HG03097 (cell line): Measurements from ENCODE around the gene CFAP45.
"Not testable (repeated sequence)": the region's sequence is repeated elsewhere in the genome, so short reads cannot be mapped to it uniquely, and the experiment has no call there.

Experiments
- ATAC-seq: cut with Tn5 transposase; IDR thresholded peaks from one replicate; pipeline ENCODE4 v1.9.1; 2021; ENCODE audit not compliant: unreplicated experiment, low FRiP score

Gene CFAP45

GRCh38 chr1:159908031-159908940 is 8.3 kb upstream of the CFAP45 start:
- ATAC-seq = no peak

DNA sequence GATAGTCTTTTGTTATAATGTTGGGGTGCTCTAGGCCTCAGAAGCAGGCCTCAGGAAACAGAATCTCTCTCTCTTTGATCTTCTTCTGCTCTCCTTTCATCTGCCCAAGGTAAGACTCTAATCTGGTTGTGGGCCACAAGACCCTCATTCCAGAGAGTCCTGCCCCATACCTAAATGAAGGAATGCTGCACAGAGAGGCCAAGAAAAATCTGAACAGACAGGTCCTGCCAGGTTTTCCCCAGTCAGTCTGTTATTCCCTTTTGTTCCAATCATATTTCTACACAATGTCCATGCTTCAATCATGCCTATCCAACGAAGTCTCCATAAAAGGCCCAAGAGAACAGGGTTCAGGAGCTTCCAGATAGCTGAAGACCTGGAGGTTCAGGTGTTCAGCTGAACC is 7.0 kb upstream of the CFAP45 start:
- no peak for ATAC-seq

DNA sequence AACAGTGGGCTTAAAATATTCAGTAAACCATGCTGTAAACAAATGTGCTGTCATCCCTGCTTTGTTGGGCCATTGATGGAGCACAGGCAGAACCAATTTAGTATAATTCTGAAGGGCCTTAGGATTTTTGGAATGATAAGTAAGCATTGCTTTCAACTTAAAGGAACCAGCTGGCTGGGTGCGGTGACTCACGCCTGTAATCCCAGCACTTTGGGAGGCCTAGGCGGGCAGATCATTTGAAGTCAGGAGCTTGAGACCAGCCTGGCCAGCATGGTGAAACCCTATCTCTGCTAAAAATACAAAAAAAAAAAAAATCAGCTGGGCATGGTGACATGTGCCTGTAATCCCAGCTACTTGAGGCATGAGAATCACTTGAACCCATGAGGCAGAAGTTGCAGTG is 4.1 kb upstream of the CFAP45 start:
- ATAC-seq = not testable (repeated sequence)

DNA sequence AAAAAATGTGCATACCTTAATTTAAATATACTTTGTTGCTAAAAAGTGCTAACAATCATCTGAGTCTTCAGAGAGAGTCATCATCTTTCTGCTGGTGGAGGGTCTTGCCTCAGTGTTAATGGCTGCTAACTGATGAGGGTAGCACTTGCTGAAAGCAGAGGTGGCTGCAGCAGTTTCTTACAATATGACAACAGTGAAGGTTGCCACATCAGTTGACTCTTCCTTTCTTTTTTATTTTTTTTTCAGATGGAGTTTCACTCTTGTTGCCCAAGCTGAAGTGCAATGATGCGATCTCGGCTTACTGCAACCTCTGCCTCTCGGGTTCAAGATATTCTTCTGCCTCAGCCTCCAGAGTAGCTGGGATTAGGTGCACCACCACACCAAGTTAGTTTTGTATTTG is 2.6 kb upstream of the CFAP45 start:
- no peak for ATAC-seq

DNA sequence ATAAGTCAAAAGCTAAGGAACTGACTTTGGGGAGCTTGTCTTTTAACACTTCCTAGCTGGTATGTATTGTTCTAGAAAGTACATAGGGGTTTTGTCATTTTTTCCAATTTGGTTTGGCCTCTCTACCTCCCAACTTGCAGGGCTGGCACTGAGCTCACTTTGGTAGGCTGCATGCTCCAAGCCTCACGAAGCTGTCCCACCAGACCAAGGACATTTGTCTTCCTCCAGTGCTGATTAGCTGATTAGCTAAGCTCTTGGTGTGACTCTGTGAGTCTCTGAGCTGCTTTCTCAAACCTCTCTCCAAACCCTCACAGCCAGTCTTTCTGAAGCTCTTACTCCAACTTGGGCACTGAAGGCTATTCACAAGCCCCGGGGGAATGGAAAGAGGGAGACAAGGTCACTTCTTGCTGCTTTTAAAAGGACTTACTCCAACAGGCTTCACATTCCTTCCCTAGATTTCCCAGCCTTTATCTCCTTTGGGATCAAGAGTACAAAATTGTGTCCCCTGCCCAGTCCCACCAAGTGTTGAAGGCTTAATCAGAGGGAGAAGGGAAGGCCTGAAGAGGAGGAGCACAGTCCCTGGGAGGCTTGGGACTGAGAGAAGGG is 893 bp upstream of the CFAP45 start:
- no peak for ATAC-seq

- ATAC-seq = not testable (repeated sequence)
Measured at GRCh38 chr1:159899634-159900033, 331 bp downstream of the CFAP45 start.

DNA sequence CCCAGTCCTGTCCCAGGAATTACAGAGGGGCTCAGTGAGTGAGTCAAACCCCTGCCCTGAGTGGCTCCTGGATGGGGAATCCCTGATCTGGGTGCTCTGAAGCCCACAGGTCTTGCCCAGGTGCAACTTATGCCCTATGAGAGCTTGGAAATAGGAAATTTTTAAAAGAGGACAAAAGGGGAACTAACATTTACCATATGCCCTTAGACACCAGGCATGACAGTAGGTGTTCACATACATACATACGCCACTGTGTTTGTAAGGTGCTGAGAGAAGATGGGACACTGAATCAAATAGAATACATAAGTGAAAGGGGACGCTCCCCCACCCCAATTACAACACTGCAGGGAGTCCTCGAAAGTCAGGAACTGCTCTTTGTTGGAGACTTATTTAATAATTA is 1.4 kb downstream of the CFAP45 start:
- no peak for ATAC-seq

GRCh38 chr1:159897962-159898361 is 2.0 kb downstream of the CFAP45 start:
- ATAC-seq = no peak

DNA sequence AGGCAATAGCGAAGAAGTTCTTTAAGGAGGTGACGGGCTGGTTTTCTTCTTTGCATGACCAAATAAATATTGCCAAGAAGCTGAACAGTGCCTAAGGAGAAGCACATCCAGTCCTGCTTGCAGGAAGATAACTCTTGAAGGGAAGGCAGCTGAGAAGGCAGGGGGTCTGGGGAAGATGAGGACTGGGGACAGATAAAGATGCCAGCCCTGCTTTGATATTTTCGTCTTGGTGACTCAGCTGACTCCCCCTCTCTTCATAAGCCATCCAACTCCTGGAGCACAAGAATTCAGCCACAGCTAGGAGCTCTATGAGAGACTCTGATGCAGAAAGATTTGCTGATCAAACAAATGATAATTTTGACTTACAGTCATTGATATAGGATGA is 3.4 kb downstream of the CFAP45 start:
- no peak for ATAC-seq

- no peak for ATAC-seq
Measured at GRCh38 chr1:159895836-159896545, 4.0 kb downstream of the CFAP45 start.

GRCh38 chr1:159895286-159895685 is 4.7 kb downstream of the CFAP45 start:
- no peak for ATAC-seq

- no peak for ATAC-seq
Measured at GRCh38 chr1:159892944-159893343, 7.0 kb downstream of the CFAP45 start.

DNA sequence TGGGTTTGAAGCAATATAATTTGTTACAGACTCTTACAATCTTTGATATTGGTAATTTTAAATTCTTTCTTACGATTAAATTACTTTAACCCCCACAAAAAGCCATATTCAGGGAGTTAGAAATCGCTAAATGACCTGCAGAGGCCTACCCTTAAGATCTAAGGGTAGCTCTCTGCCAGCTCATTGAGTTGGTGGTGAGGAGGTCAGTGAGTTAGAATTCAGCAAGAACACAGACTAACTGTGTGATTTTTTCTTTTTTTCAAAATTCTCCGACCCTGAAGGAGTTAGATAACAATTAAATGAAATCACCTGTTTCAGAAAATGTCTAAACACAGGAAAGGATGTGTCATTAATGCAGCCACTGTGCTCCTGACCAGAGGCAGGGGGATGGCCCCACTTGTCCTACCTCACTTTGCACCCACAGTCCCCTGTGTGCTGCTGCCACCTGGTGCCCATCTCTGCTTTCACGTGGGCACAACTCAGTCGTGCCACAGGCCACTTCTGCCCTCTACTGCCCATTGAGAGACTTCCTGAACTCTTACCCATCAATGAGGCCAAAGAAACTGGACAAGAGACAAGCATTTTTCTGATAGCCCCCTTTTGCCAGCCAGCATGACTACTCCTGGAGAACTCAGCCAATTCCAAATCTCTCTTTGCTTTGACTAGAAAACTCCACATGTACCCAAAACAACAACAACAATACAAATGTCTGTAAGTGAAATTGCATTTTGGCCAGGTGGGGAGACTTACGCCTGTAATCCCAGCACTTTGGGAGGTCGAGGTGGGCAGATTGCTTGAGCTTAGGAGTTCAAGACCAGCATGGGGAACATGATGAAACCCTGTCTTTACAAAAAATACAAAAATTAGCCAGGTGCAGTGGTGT is 8.4 kb downstream of the CFAP45 start:
- peak; percentile 74 for ATAC-seq

- no peak for ATAC-seq
Measured at GRCh38 chr1:159890390-159890789, 9.6 kb downstream of the CFAP45 start.

DNA sequence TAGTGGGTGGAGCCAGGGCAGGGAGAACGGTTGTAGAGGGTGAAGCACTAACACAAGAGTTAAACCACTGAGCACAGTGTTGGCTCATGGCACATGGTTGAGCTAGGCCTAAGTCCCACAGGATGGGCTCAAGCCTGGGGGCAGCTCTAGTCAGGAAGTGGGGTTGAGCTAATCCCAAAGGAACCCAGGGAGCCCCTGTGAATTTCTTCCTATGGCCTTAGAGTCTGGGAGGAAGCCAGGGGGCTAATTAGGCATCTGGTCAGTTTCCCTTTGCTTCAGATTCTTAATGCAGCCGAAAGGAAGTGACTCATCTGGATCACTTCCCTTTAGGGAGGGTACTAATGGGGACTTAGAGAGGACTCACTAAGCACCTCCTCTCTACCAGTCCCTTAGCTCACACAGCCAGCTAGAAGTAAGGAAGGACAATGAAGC is 10.1 kb downstream of the CFAP45 start:
- ATAC-seq = peak; percentile 84

DNA sequence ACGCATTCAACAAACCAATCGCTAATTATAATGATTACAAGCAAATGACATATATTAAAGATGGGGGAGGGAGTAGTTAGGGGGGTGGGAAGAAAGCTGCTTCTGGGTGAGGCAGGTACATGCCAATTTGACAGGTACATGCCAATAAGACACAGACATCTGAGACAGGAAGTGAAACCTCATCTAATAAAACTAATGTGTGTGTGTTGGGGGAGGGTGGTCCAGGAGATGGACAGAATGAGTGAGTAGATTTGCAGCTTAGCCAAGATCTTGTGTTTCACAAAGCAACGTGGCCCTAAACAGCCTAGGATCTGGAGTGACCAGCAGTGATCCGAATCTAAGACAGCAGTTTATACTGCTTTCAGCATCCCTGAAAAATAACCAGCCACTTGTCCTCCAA is 10.8 kb downstream of the CFAP45 start:
- ATAC-seq = no peak

- no peak for ATAC-seq
Measured at GRCh38 chr1:159884296-159884695, 15.7 kb downstream of the CFAP45 start.

DNA sequence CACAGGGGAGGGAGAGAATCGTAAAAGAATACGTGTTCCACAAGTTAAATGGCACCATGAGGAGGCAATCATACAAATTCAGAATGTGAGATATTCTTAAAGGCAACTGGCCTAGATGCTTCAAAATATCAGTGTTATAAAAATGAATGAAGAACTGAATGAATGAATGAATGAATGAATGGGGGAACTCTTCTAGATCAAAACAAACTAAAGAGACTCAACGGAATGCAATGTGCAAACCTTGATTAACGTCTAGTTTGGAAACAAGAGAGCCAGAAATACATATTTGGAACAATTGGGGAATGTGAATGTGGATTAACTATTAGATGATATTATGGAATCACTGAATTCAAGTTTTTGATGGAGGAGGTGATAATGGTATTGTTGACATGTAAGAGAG is 16.8 kb downstream of the CFAP45 start:
- ATAC-seq = no peak

DNA sequence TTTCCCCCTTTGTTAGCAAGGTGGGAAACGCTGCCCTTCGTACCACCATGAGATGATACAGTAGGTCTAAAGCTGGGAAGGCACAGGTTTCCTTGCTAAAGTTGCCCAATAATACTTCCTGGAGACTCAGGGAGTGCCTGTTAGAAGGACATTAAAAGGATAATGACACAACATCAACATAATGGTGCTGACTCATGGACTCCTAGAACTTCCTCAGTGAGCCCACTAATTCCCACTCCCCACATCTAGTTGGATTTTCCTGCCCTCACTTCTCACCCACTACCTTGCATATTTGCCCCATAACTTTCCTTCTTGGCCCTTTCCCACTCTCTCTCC is 17.5 kb downstream of the CFAP45 start:
- ATAC-seq = no peak

DNA sequence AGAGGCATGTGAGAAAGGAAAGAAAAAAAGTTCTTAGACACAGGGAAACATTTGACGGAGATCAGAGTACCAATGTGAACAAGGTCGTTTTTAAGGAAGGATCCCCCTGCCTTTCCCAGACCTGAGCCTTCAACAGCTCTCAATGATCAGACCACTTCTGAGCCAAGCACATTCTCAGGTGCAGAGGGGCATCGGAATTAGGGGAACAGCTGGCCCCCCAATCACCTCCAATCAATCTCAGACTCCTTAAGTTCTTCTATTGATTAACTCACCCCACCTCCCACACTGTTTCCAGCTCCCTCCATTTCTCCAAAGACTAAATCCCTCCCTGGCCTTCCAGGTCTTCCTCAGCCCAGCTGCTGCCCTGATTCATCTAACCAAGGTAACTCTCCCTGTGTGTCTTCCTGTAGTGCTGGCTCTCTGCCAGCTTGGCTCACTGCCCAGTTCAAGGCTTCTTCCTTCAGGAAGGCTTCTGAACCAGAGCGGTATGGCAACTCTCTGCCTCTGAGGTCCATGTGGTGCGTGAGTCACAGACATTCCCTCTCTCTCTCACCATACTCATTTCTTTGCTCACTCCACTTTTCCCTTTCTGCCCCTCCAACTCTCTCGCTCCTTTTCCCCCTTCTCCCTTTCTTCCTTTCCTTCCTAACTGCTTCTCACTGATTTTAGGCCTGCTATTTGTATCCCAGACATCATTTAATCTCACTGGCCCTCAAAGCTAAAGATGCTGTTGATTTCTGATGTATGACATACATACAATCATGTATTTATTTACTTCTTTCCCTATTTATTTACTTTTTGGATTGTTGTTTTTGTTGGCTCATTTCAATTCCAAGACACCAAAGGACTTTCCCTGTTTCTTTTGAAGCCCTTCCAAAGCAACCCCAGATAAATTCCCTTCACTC is 18.1 kb downstream of the CFAP45 start:
- ATAC-seq = no peak
